Occipital lobe (tissue), 2 donors: ENCODE measurements around the gene GATA3. TPM values are rescaled to one million over a fixed set of nuclear protein-coding genes. Genes with fewer than 3 reads are reported as not detected.

Source experiments
- DNase-seq: peaks from one replicate; lab custom pipeline; 2025; lab: John Stamatoyannopoulos, UW
- total RNA-seq: library from RNA; depleted of rRNA; stranded (reverse); fragments of >200 nt; gene quantifications from one replicate; pipeline ENCODE4 v1.2.3, GENCODE V29; 2014

Gene GATA3
- total RNA-seq, 1 donor from 2014 or later = not detected

DNA sequence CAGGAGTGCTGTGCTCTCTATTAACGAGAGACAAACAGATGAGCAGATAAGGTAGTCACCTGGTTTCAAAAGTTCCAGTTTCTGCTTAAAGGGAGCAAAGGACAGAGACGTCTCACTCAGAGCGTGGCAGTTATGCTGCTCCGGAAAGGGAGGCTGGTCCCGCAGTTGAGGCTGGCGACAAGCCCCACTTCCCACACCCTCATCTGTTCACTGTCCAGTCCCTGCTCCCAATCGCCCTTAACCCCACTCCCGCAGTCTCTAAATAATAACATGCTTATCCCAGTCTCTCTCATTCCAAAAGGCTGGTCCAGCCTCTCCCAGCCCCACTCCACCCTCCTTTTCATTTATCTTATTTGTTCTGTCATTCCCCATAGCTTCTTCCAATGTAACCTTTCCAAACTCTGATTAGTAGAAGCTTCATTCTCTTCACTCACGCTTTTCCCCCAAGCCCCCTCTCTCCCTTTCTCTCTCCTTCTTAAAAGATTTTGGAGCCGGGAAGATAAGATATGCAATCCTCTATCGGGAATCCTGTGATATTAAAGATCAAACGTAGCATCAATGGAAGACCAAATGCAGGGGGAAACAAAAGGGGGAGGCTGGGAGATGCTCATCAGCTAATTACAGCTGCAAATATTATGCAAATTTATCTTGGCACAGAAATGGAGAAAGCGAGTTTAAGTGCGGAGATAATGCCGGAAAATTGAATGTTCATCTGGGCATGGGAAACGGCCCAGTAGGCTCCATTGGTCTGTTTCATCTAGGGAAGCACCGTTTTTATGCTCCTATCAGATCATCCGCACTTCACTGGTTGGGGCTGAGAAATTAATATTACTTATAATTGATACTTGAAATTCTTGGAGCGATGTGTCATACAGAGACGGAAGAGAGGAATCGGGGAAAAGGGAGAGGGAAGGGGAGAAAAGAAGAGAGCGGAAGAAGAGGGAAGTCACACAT lies 16.3 kb upstream of the GATA3 start:
- no peak for DNase-seq

DNA sequence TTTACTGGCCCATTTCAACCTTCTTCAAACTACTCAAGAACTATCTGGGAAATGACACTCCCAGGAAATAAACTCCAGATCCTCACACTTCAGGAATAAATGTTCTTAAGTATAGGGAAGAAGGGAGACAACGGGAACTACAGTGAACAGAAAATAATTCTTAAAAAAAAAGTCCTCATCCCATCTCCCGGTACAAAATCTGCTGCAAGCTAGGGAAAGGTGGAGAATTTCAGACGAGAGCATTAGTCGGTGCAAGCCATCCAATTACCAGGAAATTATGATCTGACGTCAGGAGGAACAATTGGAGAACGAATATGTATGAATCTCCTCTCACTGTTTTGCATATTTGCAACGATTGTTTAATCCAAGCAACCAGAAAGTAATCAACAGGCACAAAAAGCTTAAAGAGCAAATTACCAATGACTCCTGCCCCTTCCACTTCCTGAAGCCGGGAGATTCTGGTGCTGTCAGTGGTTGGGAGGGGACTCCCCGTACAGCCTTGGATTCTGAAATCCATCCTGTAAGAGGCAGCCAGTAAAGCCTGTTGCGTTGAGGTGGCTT lies 15.1 kb upstream of the GATA3 start:
- DNase-seq = no peak

DNA sequence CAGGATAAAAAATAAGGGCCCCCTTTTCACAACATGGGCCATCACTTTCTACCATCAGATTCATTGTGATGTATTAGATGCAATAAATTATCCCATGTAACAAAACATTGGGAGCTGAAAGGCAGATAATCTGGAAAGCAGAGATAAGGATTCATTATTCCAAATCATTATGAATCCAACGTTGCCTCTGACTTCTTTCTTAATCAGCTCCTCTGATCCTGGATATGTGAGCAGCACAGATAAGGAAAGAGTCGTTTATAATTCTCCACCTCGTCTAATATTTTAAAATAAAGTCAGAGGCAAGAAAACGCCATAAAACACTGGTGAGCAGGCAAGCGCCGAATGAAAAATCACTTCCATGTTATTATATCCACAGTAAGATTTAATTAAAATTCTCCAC lies 13.8 kb upstream of the GATA3 start:
- DNase-seq = no peak

DNA sequence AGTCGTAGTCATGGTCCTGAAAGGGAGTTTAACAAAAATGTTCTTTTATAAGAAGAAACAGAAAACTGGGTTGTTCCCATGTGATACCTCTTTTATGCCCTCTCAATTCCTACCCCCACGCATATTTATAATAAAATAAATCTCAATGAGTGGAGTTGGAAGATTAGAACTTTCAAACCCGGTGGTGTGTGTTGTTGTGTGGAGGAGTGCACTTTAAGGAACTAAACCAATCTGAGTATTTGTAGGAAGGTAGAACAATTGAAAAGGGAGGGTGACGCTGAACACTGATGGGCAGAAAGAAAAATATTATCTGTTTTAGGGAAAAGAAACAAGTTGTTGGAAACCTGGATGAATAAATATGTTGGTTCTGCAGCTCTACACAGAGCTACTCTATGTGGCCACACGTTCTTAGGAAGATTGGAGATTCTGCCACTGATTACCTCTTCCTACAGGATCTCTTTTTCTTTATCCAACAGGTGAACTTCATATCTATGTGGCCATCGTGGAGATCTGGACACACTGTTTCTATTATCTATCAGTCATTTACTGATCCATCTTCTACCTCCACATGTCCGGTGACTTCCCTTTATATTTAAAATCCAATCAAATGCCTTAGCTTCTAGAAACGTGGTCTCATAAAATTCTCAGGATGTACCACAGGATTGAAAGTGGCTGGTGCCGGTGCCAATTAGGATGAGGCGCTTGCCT lies 13.1 kb upstream of the GATA3 start:
- DNase-seq = no peak

DNA sequence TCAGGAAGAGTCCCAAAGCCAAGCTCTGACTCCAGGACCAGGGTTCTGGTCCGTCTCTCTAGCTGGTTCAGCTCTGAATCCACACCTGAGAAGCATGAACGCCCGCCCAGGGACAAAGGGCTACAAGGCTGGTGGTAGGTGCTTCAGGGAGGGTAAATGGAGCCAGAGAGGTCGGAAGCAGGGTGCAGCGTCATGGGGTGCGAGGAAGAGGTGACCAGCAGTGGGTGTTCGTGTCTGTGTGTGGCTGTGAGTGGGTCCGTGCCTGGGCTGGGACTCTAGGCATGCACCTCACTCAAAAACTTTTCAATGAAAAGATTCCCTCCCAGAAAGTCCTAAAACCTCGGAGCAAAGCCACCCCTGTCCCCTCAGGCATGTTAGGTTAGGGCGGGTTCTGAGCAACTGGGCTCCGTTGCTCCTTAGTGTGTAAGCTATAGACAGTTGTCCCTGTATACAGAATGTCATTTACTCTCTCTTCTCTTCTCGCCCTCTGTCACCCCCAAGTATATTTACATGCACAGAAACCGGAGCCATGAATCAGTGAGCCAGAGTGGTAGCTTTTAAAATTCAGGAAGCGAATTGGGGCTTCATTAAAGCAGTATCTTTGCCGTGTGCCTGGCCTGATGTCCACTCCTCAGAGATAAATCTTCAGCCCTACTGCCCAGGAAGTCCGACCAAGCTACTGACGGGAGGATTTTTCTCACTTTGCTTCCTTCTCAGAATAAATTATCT lies 12.3 kb upstream of the GATA3 start:
- DNase-seq = no peak

DNA sequence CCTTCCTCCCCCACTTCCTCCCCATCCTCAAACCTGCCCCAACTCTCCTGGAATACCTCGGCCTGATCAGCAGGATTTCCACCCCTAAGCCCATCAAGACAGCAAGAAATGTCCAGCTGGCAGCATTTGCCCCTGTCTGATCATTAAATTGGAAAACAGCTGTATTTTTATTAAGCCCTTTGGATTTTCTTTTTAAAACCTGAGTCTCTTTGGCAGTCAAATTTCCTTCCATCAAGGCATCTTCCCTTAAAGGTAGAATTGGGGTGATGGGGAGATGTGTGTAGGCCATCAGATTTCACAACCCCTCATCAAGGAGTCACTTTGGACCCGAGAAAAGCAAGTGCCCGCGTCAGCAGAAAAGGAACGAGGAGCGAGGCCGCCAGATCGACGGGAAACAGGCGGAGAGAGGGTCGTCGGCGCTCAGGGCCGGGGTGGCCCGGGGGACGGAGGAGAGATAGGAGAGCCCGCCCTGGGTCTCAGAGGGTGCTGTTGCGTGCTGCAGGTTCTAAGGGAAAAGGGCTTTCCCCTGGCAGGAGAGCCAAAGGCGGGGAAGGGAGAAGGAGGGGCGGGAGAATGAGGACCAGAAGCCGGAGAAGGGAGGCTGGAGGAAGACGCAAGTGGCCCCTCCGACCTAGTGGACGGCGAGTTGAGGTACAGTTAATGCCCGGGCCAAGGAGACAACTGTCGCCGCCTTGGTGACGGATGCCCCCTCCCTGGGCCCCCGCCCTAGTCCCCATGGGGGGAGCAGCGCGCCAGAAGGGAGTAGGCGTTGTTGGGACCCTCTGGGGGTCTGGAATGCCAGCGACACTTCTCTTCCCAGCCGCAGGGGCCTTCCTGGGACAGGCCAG lies 11.5 kb upstream of the GATA3 start:
- DNase-seq = no peak

DNA sequence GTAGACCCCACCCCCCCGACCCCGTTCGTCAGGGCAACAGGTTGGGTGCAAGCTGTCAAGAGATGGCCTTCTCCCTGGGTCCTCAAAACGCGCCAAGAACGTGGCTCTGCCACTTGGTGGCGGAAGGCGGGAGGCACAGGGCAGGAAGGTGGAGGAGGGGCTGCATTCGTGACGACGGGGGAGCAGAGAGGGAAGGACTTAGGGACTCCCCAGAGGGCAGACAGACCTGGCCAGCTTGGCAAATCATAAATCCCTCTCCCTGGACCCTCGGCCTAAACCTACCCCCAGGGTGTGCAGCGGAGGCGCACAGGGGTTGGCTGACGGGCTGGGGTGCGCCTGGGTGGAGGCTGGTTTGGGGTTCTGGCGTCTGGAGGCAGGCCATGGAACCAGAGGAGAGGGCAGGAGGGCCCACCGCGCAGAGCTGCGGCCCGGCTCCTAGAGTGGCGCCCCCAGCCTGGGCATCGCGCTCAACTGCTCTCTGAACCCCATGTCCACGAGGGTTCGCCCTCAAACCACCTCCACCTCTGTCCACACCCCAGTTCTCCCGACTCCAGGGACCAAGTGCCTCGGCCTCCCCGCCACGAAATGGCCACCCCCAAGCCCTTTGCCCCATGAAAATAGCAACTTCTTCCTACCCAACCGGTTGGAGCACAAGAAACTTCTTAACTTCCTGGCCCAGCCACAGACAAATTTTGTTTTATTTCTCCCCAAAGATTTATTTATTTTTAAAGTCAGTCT lies 10.8 kb upstream of the GATA3 start:
- DNase-seq = no peak

DNA sequence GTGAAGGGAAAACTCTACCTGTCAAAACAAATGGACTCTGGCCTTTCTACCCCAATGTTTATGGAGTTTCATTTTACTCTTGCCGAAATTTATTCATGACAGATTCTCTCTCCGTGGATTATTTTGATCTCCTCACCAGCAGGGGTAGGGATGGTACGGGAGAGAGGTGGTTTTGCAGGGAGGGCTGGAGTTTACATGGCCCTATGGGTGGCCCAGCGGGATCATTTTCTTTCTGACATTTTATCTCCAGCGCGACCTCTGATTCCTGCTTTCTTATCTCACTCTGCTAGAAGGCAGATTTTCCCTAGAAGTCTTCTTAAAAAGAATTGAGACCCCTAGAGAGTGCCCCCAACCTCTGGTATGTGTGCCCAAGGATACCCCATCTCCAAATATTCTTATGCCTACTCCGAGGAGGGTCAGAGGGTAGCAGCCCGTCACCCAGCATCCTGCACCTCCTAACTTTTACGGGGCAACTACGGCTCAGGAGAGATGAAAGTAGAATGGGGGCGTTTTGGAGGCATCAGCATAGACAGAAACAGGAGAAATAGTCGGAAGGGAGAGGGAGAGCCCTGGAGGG lies 10.1 kb upstream of the GATA3 start:
- DNase-seq = no peak

DNA sequence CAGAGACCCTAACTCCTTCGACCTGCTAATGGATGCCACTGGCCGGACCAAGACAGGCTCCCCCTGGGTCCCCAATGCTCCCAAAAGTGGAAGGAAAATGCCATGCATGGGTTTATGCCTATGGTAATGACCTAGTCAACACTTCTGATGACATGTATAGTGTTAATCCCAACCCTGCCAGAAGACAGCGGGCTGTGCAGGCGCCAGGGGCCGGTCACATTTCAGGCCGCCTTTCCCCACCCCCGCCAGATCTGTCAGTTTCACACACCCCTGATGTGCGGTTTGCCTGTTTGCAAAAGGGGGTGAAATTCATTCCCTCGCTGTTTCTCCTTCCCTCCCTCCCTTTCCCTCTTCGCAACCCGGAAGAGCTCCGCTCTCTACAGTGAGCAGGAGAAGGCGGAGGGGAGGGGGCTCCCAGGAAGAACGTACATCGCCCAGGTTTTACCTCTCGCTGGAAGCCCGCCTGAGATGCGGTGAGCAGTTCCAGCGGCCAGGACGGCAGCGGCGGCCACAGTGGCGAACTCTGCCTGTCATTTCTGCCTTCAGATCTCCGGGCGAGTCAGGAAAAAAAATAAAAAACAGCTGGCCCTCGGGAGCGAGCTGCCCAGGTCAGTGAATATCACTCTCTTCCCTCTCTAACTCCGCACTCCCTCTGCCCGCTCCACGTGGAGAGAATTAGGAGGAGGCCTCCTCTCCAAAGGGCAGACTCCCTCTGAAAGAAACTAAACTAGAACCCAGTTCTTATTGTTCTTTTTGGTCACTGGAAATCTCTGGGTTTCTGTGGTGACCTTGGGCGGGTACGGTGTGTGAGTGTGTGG lies 9.4 kb upstream of the GATA3 start:
- no peak for DNase-seq

DNA sequence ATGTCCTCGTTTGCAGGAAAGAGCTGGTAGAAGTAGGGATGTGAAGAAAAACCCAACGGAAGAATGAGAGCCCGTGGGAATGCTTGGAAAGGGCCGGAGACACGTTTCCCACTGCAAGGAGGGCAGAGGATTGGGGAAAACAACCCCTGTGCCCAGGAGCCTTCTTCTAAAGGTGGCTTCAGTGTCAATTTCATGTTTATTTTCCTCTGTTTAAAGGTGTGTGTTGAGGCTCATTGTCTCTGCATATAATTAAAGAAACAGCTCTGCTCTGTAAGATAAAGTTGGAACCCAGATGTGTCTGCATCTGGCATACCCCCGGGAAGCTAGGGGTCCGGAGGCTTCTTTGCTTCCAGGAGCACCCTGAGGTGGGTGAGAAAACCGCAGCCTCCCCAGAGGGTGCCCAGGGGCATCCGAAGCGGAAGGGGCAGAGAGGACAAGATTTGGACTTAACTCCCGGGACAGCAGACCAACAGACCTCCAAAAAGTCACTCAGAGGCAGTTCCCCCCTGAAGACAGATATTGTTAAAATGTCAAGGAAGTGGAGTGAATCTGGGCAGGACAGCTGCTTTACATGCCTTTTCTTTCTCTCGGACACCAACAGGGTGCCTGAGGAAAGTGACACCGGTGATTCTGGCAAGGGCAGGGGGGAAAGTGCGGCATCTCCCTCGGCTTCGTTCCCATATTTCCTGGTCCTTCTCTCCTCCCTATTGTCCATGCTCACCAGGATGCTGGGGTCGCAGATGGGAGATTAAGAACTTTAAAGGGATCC lies 8.6 kb upstream of the GATA3 start:
- DNase-seq = no peak

DNA sequence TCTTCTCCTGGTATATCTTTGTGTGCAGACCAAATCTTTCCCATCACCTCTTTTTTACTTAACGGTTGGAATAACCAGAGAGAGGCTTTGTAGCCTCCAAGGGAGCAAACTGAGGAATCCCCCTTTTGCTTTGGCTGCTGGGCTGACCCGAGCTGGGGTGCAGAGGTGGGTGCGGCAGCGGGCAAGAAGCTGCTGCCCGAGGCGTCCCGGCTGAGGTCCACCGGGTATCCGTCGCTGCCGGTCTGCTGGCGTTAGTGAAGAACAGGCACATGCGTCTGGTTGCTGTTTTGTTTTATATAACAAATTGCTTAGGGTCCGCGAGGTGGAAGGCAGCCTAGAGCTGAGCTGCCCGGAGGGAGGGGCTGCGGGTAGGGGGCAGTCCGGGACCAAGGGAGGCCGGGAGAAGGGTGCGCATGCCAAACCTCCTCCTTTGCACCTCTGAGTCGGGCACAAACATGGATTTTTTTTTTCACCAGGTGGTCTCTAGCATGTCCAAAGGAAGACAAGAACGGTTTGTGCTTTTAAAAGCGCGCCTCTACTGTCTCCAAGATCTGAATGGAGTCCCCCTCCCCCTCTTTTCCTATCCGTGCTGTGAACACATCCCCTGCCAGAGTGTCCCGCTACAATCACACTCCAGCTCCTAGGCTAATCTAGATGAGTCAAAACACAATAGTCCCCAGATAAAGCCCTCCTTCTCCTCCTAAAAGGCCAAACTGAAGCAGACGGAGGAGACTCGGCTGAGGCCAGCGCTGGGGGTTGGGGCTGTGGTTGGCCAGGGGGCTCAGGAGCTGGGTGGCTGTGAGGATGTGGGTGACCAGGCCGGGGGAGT lies 6.8 kb upstream of the GATA3 start:
- no peak for DNase-seq

DNA sequence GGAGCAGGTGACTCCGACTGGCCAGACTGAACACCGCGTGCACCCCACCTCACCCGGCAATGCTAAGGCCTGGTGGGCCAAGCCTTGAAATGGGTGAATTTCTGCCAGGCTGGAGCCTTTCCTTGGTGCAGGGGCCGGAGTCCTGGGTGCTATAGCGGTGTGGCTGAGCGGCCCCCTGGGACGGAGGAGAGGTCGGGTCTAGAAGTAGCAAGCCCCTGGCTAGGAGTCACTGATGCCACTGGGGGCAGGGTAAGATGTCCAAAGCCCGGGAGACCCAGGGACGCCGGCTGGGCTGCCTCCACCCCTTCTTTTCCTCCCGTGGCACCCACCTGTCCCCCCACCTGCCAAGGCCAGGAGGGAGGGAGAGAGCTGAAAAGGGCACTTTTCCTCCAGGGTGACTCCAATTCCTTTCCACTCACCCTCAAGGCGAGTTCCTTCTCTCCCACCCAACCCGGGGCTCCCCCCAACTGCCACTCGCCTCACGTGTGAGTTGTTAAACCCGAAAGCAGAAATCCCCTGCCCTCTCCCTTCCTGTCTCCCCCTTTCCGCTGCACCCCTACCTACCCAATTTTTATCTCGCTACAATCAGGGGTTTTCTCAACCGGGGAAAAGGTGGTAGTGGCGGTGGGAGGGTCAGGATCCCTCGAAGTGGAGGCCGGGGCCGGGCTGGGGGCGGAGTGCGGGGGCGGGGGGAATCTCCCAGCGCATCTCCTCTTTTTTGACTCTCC lies 6.0 kb upstream of the GATA3 start:
- no peak for DNase-seq

DNA sequence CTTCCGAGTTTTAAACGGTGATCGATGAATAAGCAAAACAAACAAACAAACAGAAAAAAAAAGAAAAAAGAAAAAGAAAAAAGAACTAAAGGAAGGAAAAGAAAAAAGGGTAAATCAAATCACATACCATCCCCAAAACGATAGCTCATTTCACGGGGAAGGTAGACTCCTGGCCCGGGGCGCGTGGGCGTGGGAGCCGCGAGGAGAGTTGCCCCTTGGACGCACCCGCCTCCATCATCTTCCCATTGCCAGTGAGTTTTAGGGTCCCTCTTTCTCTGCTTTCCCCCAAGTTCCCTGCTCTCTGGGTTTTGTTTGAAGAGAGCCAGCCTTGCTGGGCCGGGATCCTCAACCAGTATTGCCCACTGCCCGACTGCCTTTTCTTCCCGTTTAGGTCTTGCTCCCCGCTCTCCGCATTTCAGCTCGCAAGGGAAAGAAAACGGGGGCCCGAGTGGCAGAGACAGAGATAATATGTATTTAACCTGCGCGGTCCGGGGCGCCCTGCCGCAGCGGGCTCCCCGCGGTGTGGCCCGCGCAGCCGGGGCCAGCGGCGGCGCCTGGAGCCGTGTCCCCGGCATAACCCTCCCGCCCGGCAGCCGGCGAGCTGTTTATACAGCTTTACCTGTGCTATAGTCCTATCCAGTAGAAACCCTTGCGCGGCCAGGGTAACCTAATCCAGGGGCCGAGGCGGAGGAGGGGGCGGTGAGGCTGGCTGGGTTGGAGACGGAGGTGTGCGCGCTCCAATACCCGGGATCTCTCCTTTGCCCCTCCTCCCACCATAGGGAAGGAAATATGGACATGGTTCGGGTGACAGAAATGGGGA lies 5.2 kb upstream of the GATA3 start:
- no peak for DNase-seq

DNA sequence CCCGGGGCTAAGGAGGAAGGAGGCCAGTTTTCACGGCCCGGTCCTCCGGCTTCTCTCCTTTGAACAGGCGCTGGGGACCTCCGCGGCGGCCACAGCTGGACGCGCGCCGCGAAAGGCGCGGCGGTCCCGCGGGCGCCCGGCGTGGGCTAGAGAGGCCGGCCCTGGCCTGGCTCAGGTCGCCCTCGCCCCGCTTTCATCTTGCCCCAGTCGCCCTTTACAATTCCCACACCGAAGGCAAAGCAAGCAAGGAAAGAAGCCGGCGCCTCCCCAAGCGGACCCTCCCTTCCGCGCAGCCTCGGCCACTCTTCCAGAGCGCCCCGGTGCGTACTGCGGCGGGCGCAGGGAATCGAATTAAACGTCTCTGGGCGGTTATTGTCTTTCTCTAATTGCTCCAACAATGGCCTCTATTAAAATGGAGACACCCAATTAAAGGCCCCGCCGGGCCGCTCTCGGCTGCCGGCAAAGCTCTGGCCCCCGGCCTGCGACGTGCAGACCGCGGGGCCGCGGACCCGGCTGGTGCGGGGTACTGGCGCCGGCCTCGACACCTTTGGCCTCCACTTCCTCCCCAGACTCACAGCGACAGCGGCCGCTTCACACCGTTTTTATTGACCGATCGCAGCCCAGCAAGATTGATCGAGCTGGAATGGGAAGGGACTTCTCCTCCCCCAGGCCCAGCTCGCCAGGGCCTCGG lies 4.5 kb upstream of the GATA3 start:
- no peak for DNase-seq

DNA sequence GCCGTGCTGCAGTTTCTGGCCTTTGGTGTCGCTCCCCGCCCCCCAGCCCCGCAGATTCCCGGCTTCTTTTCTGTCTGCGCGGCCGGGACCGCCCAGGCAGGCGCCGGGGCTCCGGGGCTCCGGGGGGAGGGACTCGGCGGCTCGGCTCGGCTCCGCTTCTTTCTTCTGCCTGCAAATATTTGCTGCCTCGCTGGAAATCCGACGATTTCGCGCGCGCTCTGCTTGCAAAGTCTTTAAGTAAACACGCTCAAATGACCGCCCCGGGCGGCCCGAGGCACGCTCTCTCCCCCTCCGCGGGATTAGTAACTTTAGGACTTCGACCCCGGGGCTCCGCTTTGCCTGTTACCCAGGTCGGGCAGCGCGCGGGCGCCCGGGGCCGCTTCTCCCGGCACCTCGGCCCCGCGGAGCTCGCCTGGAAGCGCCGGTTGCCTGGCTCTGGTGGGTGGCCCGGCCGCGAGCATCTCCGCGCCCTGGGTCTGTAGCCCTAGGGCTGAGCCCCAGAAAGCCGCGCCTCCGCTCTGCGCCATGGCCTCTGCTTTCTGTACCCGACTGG lies 3.9 kb upstream of the GATA3 start:
- DNase-seq = no peak
